Tibial artery (tissue), 4 donors: Measurements from ENCODE around the gene KRTAP10-9.

Experiments
- DNase-seq, 2 donors: peaks; one replicate each; pipeline ENCODE4 v3.0.0-alpha.2; 2019
- H3K27ac ChIP-seq, 2 donors: fragments of 200-600 bp; sonication (generic) in 1 of 2; 1 replicate in 1 of 2; 2 replicates in 1 of 2; pipeline ENCODE4 v1.5.1; 2018 to 2019; ENCODE audit warnings: mild to moderate bottlenecking in 1 of 2
- H3K27me3 ChIP-seq, 2 donors: fragments of 200-600 bp; sonication (generic) in 1 of 2; one replicate each; pipeline versions ENCODE4 v1.5.1 to v1.6.0; 2016 to 2019
- H3K36me3 ChIP-seq, 3 donors: fragments of 200-600 bp; sonication (generic) in 2 of 3; one replicate each; pipeline ENCODE4 v1.5.1; 2016 to 2019; ENCODE audit warnings: mild to moderate bottlenecking in 2 of 3
- H3K4me1 ChIP-seq, 4 donors: fragments of 200-600 bp; sonication (generic) in 2 of 4; 1 replicate in 3 of 4; 2 replicates in 1 of 4; pipeline ENCODE4 v1.5.1; 2016 to 2019
- H3K4me3 ChIP-seq, 2 donors: fragments of 200-600 bp; sonication (generic) in 1 of 2; 1 replicate in 1 of 2; 2 replicates in 1 of 2; pipeline ENCODE4 v1.5.1; 2018 to 2019; ENCODE audit warnings: mild to moderate bottlenecking in 2 of 2
- H3K9me3 ChIP-seq, 3 donors: fragments of 200-600 bp; sonication (generic) in 1 of 3; one replicate each; pipeline ENCODE4 v1.5.1; 2016 to 2019
- CTCF ChIP-seq, 2 experiments: fragments of 200-600 bp in 1 of 2; fragments of 450-650 bp in 1 of 2; IDR thresholded peaks; one replicate each; pipeline ENCODE4 v1.5.1; 2017 to 2019; ENCODE audit warnings: antibody characterized with exemption in 2 of 2, mild to moderate bottlenecking in 1 of 2, moderate library complexity in 1 of 2
- intact Hi-C: fragments of 100-400 bp; cut with DNase I; formaldehyde crosslinking; loops from one replicate; pipeline ENCODE4 v1.15.0; 2023; ENCODE audit warnings: low total_unique reads

Gene KRTAP10-9

GRCh38 chr21:44593598-44594405 lies 33.1 kb upstream of the KRTAP10-9 start:
- peaks cover 0 to 36% of the 10 kb centered on the region in 2 donors for H3K27me3 ChIP-seq
- H3K4me3 ChIP-seq, result no peak overlapping the region
- H3K4me1 ChIP-seq, result no peaks in the 10 kb centered on the region
- TF ChIP-seq CTCF (IDR thresholded peaks at IDR 0.05), result no peak
- no peak overlapping the region for H3K27ac ChIP-seq
- DNase-seq, result peak in 1 of 2 donors; percentile 40
- no peaks in the 10 kb centered on the region for H3K36me3 ChIP-seq
- intact Hi-C loops, result no loop called here
- peaks cover 0 to 4% (median 0%) of the 10 kb centered on the region in 3 donors for H3K9me3 ChIP-seq

- Histone ChIP-seq H3K36me3 (no peaks in the 10 kb centered on the region), H3K9me3 (peaks cover 0 to 5% (median 0%) of the 10 kb centered on the region in 3 donors), H3K4me3 (no peak overlapping the region), H3K4me1 (no peaks in the 10 kb centered on the region), H3K27ac (no peak overlapping the region), H3K27me3 (peaks cover 0 to 30% of the 10 kb centered on the region in 2 donors)
- intact Hi-C loops, result no loop called here
- TF ChIP-seq CTCF (IDR thresholded peaks at IDR 0.05), result no peak
- DNase-seq, result no peak
These were observed 32.4 kb upstream of the KRTAP10-9 start for GRCh38 chr21:44594406-44594916.

- intact Hi-C loops, result no loop called here
- H3K27me3 ChIP-seq, result peaks cover 0 to 20% of the 10 kb centered on the region in 2 donors
These were observed 31.4 kb upstream of the KRTAP10-9 start for GRCh38 chr21:44595524-44595923.

GRCh38 chr21:44596068-44596725 lies 30.7 kb upstream of the KRTAP10-9 start:
- peaks cover 0 to 5% (median 0%) of the 10 kb centered on the region in 3 donors for H3K9me3 ChIP-seq
- H3K27me3 ChIP-seq, result peaks cover 0 to 16% of the 10 kb centered on the region in 2 donors
- no peak overlapping the region for H3K4me3 ChIP-seq
- no peak for TF ChIP-seq CTCF (IDR thresholded peaks at IDR 0.05)
- intact Hi-C loops, result no loop called here
- H3K27ac ChIP-seq, result no peak overlapping the region
- no peaks in the 10 kb centered on the region for H3K36me3 ChIP-seq
- H3K4me1 ChIP-seq, result no peaks in the 10 kb centered on the region
- no peak for DNase-seq

More at GRCh38 chr21:44595524-44595923, 31.4 kb upstream of the KRTAP10-9 start:
- H3K36me3 ChIP-seq, result no peaks in the 10 kb centered on the region
- DNase-seq, result no peak
- H3K9me3 ChIP-seq, result peaks cover 0 to 5% (median 0%) of the 10 kb centered on the region in 3 donors
- no peak overlapping the region for H3K4me3 ChIP-seq
- no peak overlapping the region for H3K27ac ChIP-seq
- TF ChIP-seq CTCF (IDR thresholded peaks at IDR 0.05), result no peak
- H3K4me1 ChIP-seq, result no peaks in the 10 kb centered on the region

- Histone ChIP-seq H3K27me3 (peaks cover 0 to 26% of the 10 kb centered on the region in 2 donors), H3K4me3 (no peak overlapping the region), H3K27ac (no peak overlapping the region), H3K4me1 (no peaks in the 10 kb centered on the region), H3K36me3 (no peaks in the 10 kb centered on the region), H3K9me3 (peaks cover 0 to 5% (median 0%) of the 10 kb centered on the region in 3 donors)
- intact Hi-C loops, result no loop called here
- TF ChIP-seq CTCF (IDR thresholded peaks at IDR 0.05), result no peak
- no peak for DNase-seq
These were observed 28.8 kb upstream of the KRTAP10-9 start for GRCh38 chr21:44598061-44598460.
